Effector CD4-positive, alpha-beta T cell (primary cell): ENCODE measurements around the gene ST7.

Experiments
- DNase-seq: peaks from one replicate; pipeline ENCODE4 v3.0.0-alpha.2; 2020

ST7 gene

DNA sequence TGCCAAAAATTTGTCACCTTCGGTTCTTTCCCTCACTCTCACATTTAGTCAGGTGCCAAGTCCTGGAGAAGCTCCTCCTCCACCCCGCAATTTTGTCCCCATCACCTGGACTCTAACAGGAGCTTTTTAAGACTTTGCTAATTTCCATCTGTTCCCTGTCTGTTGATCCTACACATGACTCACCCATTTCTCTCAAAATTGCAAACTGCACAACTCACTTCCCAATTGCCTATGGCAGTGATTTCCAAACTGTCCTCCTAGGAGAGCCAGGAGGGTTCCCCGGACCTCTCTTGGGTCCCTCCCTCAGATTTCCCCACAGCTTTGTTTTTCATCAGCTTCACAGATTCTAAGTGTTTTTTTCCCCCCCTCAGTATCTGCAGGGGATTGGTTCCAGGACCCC lies 249.2 kb downstream of the ST7 start:
- DNase-seq, result no peak

DNA sequence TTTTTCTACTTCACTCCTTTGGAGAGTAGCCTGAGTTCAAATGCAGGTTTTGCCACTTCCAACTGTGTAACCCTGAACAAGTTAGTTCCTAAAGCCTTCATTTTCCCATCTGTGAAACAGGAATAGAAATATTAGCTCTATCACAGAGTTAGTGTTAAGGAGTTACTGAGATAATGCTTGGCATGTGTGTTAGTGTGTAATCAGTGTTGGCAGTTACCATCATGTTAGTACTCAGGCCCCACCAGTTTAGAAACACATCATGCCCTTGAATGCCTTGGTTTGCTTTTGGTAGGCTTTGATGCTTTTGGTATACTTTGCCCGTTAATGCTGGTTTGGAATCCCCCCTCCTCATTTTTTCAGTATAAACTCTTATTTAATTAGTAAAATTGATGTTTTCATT lies 249.9 kb downstream of the ST7 start:
- no peak for DNase-seq

DNA sequence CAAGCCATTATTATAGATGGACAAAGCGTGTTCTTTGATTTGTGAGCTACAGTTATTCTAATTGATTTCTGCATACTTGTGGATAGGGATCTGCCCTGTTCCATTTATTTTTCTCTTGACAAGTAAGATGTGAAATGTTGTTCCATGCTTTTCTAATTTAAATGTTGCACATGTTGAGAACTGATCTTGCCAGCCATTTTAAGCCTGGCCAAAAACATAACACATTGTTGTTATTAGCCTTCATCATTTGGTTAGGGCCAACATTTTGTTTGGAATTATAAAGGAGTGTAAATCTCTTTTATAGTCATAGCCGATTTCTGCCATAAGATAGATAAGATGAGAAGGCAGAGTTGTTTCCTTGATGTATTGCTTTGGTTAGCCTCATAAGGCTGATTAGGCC lies 252.6 kb downstream of the ST7 start:
- DNase-seq, result no peak

DNA sequence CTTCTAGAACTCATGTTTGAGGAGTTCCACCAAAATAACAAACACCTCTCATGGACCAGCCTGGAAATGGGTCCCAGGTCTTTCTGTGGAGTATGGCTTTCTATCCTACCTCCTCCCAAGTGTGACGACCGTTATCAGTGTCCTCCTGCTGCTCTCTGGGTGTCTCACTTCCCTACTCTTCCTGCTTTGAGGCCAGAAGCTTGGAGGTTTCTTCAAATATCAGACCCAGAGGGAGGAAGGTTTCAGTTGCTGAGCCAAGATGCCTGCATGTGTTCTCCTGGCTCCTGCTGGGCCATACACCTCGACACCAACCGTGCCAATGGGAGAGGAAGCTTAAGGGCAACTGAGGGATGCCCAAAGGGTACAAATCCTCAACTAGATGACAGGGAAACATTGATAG lies 255.0 kb downstream of the ST7 start:
- no peak for DNase-seq

DNA sequence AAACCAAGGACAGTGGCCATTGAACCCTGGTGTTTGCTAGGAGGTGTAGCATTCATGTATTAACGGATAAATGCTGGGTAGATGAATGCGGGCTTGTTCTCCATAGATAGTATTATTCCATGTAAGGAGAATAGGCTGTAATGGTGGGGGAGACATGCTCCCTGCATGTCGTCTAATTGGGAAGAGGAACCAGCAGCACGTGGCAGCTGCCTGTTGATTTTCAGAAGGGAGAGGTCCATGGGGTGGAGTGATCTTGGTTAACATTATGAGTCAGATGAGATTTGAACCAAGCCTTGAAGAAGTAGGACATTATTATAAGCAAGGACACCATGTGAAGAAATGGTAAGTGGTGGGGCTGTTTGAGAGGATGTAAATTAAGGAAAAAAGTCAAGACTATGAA lies 257.1 kb downstream of the ST7 start:
- DNase-seq, result no peak

DNA sequence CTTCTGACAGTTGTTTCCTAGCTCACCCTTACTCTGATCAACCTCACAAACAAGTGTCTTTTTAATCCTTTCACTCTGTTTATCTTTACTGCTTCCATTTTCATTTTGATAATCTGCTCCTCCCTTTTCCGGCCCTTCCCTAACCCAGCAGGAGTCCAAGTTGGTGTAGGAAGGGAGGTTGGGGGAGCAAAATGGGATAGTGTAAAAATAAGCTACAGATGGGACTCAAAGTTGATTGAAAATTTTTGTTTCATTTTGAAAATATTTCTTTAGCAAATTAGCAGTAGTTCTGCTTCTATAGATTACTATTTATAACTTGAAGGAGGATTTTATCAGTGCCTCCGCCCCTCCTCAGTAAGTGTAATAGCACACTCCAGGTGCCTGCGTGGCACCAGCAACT lies 257.6 kb downstream of the ST7 start:
- no peak for DNase-seq

DNA sequence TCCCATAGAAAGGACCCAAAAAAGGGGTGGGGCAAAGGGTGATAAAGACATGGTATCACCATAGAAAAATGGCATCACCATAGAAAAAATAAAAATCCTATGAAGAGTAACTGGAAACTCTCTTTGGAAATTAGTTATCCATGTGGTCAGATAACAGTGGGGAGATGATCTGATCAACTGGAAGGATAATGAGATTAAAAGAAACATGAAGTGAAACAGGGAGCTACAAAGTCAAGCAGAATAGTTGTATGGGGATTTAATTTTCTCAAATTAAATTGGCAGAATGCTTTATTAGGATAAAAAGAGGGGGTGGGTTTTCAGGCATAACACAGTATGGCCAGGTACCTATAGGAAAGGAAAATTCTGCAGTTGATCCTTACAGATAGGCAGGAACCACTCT lies 258.3 kb downstream of the ST7 start:
- DNase-seq, result no peak

DNA sequence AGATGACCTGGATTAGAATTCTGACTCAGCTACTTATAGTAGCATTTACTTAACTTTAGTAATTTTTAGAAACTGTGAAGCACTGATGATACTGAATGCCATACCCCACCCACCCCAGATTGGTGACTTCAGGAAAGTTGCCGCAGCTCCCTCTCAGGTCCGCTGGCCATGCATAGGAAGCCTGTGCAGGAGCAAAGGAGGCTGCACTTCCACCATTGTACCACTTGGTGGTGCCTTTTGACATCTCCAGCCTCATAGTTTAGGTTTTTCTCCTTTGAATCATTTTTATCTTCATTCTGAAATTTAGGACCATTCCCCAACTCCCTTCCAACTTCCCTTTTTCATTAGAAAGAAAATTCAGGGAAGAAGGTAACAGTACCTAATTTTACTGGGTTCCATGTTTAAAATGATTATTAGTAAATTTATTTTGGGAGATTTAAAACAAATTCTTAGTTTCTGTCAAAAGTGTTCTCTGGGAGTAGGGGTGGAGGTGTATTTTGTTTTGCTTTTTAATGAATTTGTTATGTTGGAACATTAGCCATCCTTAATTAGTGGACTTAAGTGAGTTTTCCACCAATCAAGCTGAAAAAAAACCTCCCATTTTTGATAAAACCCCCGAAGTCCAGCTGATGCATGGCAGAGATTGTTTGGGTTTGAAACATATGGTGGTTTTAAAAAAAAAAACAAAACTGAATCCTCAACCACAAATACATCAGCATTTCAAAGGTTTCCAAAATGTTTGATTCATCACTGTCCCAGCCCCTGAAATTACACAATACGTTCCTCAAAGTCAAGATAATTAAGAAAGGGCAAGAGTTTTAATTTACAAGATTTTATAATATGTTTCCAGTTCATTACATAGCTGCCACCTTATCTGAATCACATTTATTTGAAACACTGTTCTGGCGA lies 259.9 kb downstream of the ST7 start:
- DNase-seq, result peak; percentile 10

DNA sequence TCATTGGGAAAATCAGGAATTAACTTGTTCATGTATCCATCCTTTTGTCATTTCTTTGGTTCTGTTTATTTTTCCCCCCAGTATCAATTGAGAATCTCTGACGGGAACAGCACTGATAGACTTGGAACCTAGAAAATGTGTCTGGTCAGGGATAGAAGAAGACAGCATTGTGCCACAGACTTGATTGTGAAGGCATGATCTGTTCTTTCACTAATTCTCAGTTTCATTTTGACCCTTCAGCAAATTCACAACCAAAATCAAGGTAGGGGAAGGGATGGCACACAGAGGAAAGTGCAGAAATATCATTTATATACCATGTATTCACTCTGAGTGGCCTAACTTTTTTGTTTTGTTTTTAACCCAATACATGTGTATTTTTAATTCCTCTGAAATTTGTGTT lies 262.7 kb downstream of the ST7 start:
- DNase-seq, result no peak

DNA sequence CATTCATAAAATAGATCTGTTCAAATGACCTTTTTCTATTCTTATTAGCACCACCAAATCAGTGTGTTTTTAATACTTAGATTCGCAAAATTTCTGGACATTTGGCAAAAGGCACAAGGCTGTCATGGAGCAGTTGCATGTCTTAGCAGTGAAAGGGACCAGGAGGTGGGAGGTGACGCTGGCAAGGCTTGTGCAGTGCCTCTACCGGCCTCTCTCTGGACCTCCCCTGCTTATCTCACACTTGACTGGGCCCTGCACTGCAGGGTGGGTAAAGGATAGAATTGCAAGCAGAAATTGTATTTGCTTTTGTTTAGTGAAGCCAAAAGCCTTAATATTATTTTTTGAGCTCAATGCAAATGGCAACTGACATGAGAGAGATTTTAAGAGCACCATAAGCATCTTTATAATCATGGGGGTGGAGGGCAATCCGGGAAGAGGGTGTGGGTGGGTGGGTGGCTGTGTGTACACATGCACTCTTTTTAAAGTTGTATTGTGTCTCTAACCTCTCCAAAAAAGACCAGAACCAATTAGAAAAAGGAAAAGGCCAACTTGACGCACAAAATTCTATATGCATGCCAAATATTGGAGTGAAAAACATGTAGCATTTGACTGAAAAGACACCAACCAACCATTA lies 263.3 kb downstream of the ST7 start:
- DNase-seq, result no peak

DNA sequence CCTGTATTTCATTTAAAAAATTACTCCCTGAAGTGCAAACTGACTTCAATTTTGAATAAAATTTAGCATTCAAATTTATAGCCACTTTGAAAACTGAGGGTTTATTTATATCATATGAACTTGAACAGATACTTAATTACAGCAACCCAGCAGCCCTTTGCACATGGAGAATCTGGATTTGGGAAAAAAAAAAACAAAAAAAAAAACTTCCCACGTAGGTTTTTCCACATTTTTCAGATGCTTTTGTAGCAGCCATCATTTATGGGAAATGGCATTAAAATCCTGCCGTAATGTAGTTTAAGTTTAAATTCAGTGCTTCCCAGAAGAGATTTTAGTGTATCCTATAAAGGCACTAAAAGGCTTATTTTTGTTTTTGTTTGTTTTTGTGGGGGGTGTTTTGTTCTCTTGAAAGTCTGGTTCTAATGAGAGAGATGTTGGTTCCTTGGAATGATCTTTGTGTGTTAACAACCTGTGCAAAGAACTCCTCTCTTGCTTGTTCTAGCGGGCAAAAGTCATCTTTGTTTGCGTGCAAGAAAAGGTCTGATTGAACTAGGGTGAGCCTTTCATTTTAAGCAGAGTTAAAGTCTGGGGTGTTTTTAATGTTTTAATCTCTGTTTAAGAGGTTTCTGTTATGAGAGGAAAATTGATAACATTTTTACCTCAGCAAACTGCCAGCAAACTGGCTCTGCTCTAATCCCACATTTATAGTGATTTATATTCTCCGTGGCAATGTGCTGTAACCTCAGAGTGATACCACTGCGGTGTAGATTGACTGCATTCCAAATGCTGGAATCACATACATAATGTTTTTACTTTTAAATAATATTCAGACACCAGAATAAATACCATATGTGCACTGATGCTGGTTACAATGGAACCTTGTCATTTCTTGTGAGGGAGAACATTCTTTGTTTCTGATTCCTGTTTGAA lies 264.1 kb downstream of the ST7 start:
- no peak for DNase-seq

DNA sequence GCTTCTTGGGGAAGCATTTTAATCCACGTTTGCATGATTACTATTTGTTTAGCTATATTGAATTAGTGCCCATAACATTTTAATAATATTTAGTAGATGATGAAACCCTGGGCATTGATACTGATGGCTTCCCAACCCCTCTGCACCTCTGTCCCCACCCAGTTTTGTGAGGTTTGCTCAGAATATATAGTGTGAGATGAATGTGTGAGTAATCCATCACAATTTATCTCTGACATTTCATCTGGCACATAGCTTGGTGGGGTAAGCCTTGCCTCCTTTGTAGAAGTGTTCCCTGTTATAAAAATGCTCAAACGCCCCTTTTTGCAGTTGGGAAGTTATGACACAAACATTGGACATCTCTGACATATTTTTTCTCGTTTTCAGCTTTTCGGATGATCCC lies 265.4 kb downstream of the ST7 start:
- DNase-seq, result no peak

DNA sequence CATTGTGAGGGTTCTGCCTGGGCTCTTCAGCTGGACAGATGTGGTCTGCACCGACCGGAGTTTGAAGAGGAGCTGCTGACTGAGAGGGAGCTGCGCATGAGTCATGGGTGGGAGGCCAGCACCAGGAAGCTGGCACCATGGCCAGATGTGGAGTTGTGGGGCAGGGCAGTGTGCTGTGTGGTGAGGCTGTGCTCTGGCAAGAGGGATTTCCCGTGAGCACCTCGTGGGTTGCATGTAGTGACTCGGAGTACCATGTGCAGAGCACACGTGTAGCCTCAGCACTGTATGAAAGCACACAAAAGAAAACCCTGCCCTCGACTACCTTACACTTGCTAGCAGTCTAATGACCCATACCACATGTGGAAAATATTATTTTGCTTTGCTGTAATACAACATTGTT lies 266.2 kb downstream of the ST7 start:
- DNase-seq, result no peak

DNA sequence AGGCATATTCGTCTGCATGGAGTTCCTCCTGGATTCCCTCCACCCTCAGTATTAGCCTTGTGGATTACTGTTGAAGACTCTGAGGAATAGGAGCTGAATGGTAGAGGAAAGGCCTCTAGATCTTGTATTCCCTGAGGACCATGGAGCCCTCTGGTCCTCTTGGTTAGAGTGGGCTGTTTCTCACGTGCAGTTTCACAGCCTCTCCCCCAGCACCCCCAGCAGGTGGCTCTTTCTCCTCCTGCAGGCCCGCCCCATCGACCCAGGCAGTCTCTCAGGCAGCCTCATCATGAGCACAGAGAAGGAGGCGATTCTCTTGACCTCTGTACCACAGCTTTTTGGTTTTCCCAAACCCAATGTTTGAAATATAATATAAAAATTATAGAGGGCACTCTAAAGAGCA lies 267.5 kb downstream of the ST7 start:
- DNase-seq, result no peak

DNA sequence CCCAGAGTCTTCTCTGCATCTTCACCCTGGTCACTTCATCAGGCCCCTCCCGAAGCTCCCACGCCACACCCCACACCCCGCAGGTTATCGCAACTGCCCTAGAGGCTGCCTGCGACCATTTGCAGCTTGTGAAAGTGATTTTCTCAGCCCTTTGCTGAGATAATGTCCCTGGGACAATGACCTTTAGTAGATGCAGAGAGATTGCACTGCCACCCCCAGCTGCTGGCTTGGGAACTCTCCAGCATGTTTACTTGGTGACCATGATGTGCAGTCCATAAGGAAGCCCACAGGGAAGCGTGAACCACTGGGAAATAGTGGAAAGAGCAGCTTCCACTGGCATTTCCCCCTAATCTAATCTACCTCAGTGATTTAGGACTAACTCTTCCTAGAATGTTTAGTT lies 272.2 kb downstream of the ST7 start:
- DNase-seq, result no peak

DNA sequence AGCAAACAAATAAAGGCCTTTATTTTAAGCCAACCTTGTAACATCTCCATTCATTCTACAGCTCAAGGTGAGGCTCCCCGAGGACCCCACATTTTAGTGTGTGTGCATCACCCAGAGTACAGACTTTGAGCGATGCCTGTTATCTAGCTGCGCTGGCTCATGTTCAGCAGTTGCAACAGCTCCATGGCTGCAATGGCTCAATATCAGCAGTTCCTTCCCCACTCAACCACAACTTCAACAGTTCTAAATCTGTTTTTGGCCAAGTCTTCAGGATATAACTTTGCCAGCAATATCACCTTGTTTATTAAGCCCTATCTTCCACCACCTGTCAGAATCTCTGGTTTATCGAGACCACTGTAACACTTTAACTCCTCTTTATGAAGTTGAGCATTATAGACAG lies 273.8 kb downstream of the ST7 start:
- DNase-seq, result no peak

DNA sequence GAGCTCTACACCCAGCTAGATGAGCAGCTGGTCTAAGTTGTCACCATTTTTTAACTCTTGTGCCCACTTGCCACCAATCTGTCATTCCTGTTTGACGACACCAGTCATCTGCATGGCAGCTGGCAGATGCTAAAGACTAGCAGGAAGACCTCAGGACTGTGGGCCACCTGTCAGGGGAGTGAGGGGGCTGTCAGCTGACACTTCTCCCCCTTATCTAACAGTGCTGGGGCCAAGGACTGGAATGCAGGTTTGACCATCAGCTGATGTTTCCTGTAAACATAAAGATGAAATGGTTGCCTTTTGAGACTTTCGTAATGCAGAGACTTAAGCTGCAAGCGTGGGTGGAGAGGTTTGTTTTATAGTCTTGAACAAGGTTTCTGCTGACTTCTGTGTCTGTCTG lies 276.0 kb downstream of the ST7 start:
- no peak for DNase-seq

DNA sequence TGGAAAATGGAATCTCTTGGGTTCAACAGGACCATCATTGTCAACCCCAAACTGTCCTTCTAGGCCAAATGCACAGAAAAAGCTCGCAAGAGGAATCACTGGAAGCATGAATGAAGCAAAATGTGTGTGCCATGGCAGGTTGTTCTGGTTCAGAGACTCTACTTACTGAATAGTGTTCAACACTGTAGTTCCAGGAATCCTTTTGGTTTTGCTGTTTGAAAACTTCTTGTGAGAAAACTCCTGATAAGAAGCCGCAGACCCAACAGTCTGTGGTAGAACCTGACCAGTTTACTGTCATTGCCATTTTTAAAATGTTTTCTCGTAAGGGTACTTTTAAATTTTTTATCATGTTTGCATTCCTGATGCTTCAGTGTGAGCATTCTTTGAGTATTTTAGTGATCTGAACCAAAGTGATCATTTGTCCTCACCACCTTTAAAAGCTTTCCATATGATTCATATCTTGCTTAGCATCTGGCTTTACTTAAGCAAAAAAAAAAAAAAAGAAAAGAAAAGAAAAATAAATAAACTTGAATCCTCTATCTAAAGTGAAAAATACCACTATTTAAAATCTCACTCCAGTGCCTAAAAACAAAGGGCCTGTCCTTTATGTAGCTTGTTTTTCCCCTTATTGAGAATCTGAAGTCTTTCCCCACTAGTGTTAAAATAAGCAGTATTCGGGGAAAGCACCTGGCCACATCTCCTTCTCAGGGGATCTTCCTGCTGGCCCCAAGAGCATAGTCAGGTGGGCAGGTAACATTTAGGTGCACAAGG lies 277.2 kb downstream of the ST7 start:
- DNase-seq, result no peak

DNA sequence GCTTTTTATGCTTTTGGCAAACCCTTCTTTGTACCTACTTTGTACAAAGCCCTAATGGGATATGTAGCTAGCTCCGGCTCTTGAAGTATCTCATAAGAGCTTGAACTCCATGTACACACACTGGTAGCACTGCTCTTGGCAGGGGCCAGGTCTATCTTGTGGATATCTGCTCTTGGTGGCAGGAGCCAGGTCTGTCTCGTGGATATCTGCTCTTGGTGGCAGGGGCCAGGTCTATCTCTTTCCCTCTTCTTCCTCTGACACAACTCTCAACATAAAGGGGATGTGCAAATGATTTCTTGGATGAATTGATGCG lies 277.7 kb downstream of the ST7 start:
- DNase-seq, result no peak

DNA sequence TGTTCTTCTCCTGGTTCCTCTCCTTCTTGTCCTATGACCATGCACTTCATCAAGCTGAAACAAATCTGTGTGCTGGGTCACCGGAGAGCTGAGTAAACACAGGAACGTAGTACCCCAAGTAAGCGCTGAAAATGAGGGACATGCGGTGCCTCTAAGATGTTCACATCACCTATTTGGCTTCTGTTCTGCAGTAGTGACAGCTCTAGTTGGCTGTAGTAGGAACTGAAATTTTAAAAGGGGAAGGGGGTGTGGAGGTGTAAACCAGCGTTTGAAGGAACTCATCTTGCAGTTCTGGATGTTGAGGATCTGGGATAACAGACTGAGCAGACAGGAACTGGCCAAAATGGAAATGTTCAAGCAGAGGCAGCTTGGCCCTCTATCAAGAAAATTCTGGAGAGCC lies 284.3 kb downstream of the ST7 start:
- no peak for DNase-seq

DNA sequence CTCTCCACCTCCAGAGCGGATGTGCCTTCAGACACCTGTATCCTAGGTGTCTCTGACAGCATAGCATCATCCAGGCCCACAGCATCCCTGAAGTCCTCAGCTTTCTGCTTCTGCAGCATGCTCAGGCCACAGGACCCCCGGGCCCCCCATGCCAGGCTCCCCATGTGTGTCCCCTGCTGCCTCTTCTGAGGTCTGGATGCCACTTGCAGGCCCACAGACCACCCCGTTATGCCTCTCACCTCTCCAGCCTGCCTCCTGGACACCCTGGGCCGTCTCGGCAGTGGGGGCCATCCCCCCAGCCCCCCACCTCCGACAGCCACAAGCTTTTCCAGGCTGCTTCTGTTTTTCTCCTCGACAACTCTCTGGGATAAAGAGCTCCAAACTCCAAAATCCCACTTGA lies 285.2 kb downstream of the ST7 start:
- DNase-seq, result no peak

DNA sequence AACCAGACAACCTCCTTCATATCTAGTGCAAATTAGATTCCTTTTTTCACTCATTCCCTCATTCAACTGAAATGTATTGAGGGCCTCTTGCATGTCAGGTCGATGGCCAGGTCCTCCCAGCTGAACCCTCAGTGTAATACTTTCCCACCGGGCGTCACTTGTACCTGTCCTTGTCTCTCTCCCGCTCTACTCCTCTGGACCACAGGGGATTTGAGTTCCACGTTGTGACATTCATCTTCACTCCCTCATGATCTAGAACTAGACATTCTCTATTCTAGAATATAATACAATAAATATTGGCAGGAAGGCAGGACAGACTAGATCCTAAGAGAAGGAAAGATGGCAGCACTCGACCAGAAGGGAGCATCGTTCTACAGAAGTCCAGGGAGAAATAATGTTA lies 285.6 kb downstream of the ST7 start:
- DNase-seq, result no peak

DNA sequence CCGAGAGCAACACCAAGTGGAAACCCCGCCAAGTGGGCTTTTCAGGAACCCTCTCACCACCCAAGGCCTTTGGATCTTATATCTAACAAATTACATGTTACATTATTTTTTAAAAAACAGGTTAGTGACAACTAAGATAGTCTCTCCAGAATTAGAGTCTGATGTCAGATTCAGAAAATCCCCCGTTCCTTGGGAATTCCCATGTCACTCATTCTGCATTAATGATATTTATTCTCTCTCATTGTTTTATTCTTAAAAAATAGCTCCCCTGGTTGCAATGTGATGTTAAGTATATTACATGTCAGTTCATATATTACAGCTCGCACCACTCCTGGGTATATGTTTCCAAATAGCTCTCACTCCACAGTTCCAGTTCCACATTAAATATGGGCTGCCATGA lies 287.8 kb downstream of the ST7 start:
- no peak for DNase-seq
